Ishikawa (cell line): ENCODE data around the gene PHLDA2.

Experiments
- CEBPB ChIP-seq: IDR thresholded peaks from 2 replicates; pipeline ENCODE4 v1.6.1; 2012
- EGR1 ChIP-seq: IDR thresholded peaks from 2 replicates; pipeline ENCODE4 v1.6.1; 2012
- EP300 ChIP-seq: IDR thresholded peaks from 2 replicates; pipeline ENCODE4 v1.6.1; 2012; ENCODE audit warnings: borderline replicate concordance
- NFIC ChIP-seq: IDR thresholded peaks from 2 replicates; pipeline ENCODE4 v1.6.1; 2012
- TAF1 ChIP-seq: IDR thresholded peaks from 2 replicates; pipeline ENCODE4 v1.6.1; 2012; ENCODE audit warnings: low read depth, mild to moderate bottlenecking
- TEAD4 ChIP-seq: IDR thresholded peaks from 2 replicates; pipeline ENCODE4 v1.6.1; 2012
- YY1 ChIP-seq: IDR thresholded peaks from 2 replicates; pipeline ENCODE4 v1.6.1; 2012; ENCODE audit warnings: low read depth
- ZBTB7A ChIP-seq: IDR thresholded peaks from 2 replicates; pipeline ENCODE4 v1.6.1; 2012; ENCODE audit warnings: low read depth

DNA sequence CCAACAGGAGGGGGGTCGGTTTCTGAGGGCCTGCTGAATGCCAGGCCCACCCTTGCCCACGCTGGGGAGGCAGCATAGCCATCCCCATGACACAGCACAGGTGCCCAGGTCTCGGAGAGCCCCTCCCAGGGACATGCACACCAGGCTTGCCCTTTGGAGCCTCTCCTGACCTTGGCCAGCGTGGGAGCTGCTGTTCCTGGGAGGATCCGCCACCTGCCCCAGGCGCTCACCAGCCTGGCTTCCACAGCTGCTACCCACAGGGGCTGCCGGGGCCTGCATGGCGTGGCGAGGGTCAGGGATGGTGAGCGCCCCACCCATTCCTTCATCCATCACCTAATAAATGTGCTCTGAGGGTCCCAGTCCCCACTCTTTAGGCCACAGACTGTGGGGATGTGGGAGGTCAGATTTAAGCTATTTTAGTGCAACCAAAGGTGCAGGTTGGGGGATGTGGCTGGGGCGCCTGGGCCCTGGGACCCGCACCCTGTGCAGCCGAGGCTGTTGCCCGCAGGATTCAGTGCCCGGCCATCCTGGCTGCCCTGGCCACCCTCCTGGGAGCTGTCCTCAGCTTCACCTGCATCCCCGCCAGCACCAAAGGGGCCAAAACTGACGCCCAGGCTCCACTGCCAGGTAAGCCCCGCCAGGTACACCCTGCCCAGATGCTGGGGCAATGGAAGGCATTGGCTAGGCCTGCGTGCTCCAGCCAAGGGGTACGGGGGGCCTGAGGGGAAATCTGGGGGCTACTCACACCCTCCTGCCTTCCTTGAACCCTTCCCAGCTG, 12.9 kb downstream of the PHLDA2 start:
- no peak for TF ChIP-seq TEAD4
- TF ChIP-seq NFIC, result no peak
- TF ChIP-seq TAF1, result no peak
- no peak for TF ChIP-seq CEBPB
- no peak for TF ChIP-seq EP300
- TF ChIP-seq ZBTB7A, result no peak
- no peak for TF ChIP-seq YY1
- no peak for TF ChIP-seq EGR1
